GM12872 (cell line): ENCODE data around the gene GCN1.

Experiments
- CTCF ChIP-seq: IDR thresholded peaks from 3 replicates; pipeline ENCODE4 v1.5.1; 2011; ENCODE audit warnings: low read depth, mild to moderate bottlenecking, low read length, moderate library complexity; ENCODE audit not compliant: insufficient read depth

GCN1 gene

GRCh38 chr12:120227233-120228040 lies 32.9 kb upstream of the GCN1 start:
- TF ChIP-seq CTCF = no peak

- peak; percentile 33; the same call in 1 of the 3 replicates for TF ChIP-seq CTCF
Measured at GRCh38 chr12:120225852-120226640, 31.5 kb upstream of the GCN1 start.

- TF ChIP-seq CTCF = no peak
Measured at GRCh38 chr12:120225200-120225558, 30.7 kb upstream of the GCN1 start.

- TF ChIP-seq CTCF = no peak
Measured at GRCh38 chr12:120224304-120225199, 30.0 kb upstream of the GCN1 start.

GRCh38 chr12:120223458-120224303 lies 29.2 kb upstream of the GCN1 start:
- TF ChIP-seq CTCF = no peak

- TF ChIP-seq CTCF = no peak
Measured at GRCh38 chr12:120222288-120222832, 27.8 kb upstream of the GCN1 start.
